Neural progenitor cell (in vitro differentiated cells): ENCODE results near the gene PSMB9.

Experiments used
- CTCF ChIP-seq: fragments of 200-600 bp; sonication (generic); IDR thresholded peaks from 2 replicates; pipeline ENCODE4 v1.5.1; 2017; ENCODE audit warnings: antibody characterized with exemption, mild to moderate bottlenecking
- EZH2 ChIP-seq: fragments of 200-600 bp; sonication (generic); IDR thresholded peaks from 2 replicates; pipeline ENCODE4 v1.6.1; 2017; ENCODE audit warnings: antibody characterized with exemption, mild to moderate bottlenecking, moderate library complexity
- EZH2phosphoT487 ChIP-seq: fragments of 200-600 bp; sonication (generic); IDR thresholded peaks from 2 replicates; pipeline ENCODE4 v1.6.1; 2017; ENCODE audit warnings: antibody characterized with exemption

GRCh38 chr6:32842021-32842650 is 11.9 kb upstream of the PSMB9 start:
- TF ChIP-seq CTCF (no peak), EZH2 (no peak), EZH2phosphoT487 (no peak)
